Cardiac fibroblast (primary cell): ENCODE data around the gene CST9.

Source experiments
- DNase-seq, 2 donors: peaks; one replicate each; pipeline versions ENCODE4 v3.0.0 to v3.0.0-alpha.2; 2010; ENCODE audit warnings: low read depth in 2 of 2
- H3K4me3 ChIP-seq, 2 donors: replicated peaks in 1 of 2; 1 replicate in 1 of 2; 2 replicates in 1 of 2; pipeline ENCODE4 v1.5.1; 2011; ENCODE audit warnings: low read depth in 2 of 2, low read length in 2 of 2, mild to moderate bottlenecking in 2 of 2, moderate library complexity in 1 of 2
- CTCF ChIP-seq: IDR thresholded peaks from one replicate; pipeline ENCODE4 v1.5.1; 2011; ENCODE audit warnings: low read depth, mild to moderate bottlenecking, low read length, inconsistent platforms

CST9 gene

GRCh38 chr20:23568971-23569330 is 36.8 kb downstream of the CST9 start:
- DNase-seq: no peak
- no peak overlapping the region for H3K4me3 ChIP-seq
- no peak for TF ChIP-seq CTCF

GRCh38 chr20:23568320-23568970 is 37.3 kb downstream of the CST9 start, which contains the start of gene CST9L:
Gene CST9L, minus strand, starts transcription at chr20:23568484. Its CDS starts 34 bp downstream, at chr20:23568450.
- TF ChIP-seq CTCF: no peak
- DNase-seq: no peak
- no peak within 1 kb of the TSS for H3K4me3 ChIP-seq

- DNase-seq: no peak
- no peak for TF ChIP-seq CTCF
Measured at GRCh38 chr20:23566199-23566932, 39.4 kb downstream of the CST9 start.

GRCh38 chr20:23565503-23566045 is 40.1 kb downstream of the CST9 start:
- no peak overlapping the region for H3K4me3 ChIP-seq
- TF ChIP-seq CTCF: no peak
- DNase-seq: no peak

More at GRCh38 chr20:23566199-23566932, 39.4 kb downstream of the CST9 start:
- H3K4me3 ChIP-seq: no peak overlapping the region

- H3K4me3 ChIP-seq: no peak overlapping the region
- TF ChIP-seq CTCF: no peak
- DNase-seq: no peak
Measured at GRCh38 chr20:23564927-23565326, 40.8 kb downstream of the CST9 start.

- no peak overlapping the region for H3K4me3 ChIP-seq
- DNase-seq: no peak
- no peak for TF ChIP-seq CTCF
Measured at GRCh38 chr20:23562721-23563342, 42.9 kb downstream of the CST9 start.
